ENCODE results near the gene FCHSD2. TPM values are rescaled to one million over a fixed set of nuclear protein-coding genes. Genes with fewer than 3 reads are reported as not detected.

FCHSD2 gene
- total and polyA plus RNA-seq, 9 of the 15 experiments (the other 6 are each of a cell fraction or from before 2014, with no cell fraction given): 1.8 to 14.7 (median 6.4) TPM

GRCh38 chr11:73117071-73117470 is 25.0 kb downstream of the FCHSD2 start (continued):
- TF ChIP-seq IRF9 (tag; IDR thresholded peaks at IDR 0.05): no peak

DNA sequence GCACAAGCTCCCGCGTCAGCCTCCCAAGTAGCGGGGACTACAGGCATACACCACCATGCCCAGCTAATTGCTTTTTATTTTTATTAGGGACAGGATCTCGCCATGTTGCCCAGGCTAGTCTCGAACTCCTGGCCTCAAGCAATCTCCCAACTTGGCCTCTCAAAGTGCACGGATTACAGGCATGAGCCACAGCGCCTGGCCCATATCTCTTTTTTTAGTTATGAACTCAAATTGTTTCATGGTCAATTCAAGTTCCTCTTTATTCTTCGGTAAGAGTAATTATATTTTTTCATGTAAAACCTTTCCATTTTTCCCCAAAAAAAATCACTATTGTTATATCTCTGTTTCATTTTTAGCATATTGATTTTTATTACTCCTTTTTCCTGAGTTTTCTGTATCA is 25.5 kb downstream of the FCHSD2 start:
- no peaks in the 10 kb centered on the region for H4K20me1 ChIP-seq (replicated peaks; ENCODE audit: control insufficient read depth, insufficient read depth, low read length)
- POLR2A ChIA-PET: interaction anchor here (0.9 kb wide), 1 partner anchor 18 kb away, joined by 8 read pairs; no protein-coding TSS in a partner anchor
- TF ChIP-seq GABPA (tag; conservative IDR thresholded peaks at IDR 0.05; ENCODE audit: low read depth) (no peak), RAD21 (CRISPR knock-in tag; conservative IDR thresholded peaks at IDR 0.05 in 1 of 2, IDR thresholded peaks at IDR 0.05 in 1 of 2) (no peak), ZNF778 (CRISPR knock-in tag; IDR thresholded peaks at IDR 0.05) (no peak), MYBL2 (IDR thresholded peaks at IDR 0.05; ENCODE audit: low read depth) (no peak), MYBL2 (CRISPR knock-in tag; IDR thresholded peaks at IDR 0.05; ENCODE audit: borderline replicate concordance) (no peak), ZNF561 (CRISPR knock-in tag; conservative IDR thresholded peaks at IDR 0.05) (no peak), MTA1 (IDR thresholded peaks at IDR 0.05; ENCODE audit: borderline replicate concordance) (no peak), MAX (CRISPR knock-in tag; IDR thresholded peaks at IDR 0.05) (no peak), RBBP5 (IDR thresholded peaks at IDR 0.05; ENCODE audit: borderline replicate concordance, insufficient read depth, low read length, poor library complexity, severe bottlenecking) (no peak), RREB1 (CRISPR knock-in tag; IDR thresholded peaks at IDR 0.05) (no peak), DPF2 (IDR thresholded peaks at IDR 0.05) (no peak), ZNF76 (CRISPR knock-in tag; IDR thresholded peaks at IDR 0.05; ENCODE audit: borderline replicate concordance) (no peak)
- TF ChIP-seq, protein P1, sequence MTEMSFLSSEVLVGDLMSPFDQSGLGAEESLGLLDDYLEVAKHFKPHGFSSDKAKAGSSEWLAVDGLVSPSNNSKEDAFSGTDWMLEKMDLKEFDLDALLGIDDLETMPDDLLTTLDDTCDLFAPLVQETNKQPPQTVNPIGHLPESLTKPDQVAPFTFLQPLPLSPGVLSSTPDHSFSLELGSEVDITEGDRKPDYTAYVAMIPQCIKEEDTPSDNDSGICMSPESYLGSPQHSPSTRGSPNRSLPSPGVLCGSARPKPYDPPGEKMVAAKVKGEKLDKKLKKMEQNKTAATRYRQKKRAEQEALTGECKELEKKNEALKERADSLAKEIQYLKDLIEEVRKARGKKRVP (CRISPR knock-in tag; IDR thresholded peaks at IDR 0.05): no peak

More for the DNA sequence above, 25.5 kb downstream of the FCHSD2 start:
- ATAC-seq (no peak), DNase-seq (ENCODE audit: extremely low read depth in 1 of 4, low spot score in 3 of 4) (no peak), FAIRE-seq (no peak)
- H3K4me2 ChIP-seq (ENCODE audit: insufficient read depth, low read length): no peak overlapping the region
- no peak overlapping the region for H2AFZ ChIP-seq (ENCODE audit: low read depth, low read length)
- H3K27ac ChIP-seq (ENCODE audit: extremely low read depth, low read depth, low read length): no peak overlapping the region
- H3K27me3 ChIP-seq (ENCODE audit: control insufficient read depth in 2 of 2, insufficient read depth in 2 of 2, low read length in 2 of 2): no peaks in the 10 kb centered on the region
- no peak overlapping the region for H3K4me3 ChIP-seq
- WGBS (ENCODE audit: insufficient coverage, low coverage, missing lambda C conversion rate): 97% methylated on average over 8 of the region's 8 CpGs
- BruUV-seq (replicated peaks): no TSS peak
- H3K9me1 ChIP-seq (ENCODE audit: control insufficient read depth, insufficient read depth, low read length): no peaks in the 10 kb centered on the region
- no peaks in the 10 kb centered on the region for H3K4me1 ChIP-seq (replicated peaks in 1 of 2; ENCODE audit: control insufficient read depth in 2 of 2, insufficient read depth in 2 of 2, low read length in 2 of 2)
- in situ Hi-C loops (cut with MboI) (no loop called here), intact Hi-C loops (cut with micrococcal nuclease) (no loop called here)
- H3K9me3 ChIP-seq (replicated peaks; ENCODE audit: control insufficient read depth, insufficient read depth, low read depth, low read length): peaks cover 2% of the 10 kb centered on the region; the same call in 1 of the 2 replicates
- H3K36me3 ChIP-seq (ENCODE audit: control insufficient read depth, insufficient read depth, low read length): no peaks in the 10 kb centered on the region
- H3K79me2 ChIP-seq (ENCODE audit: control insufficient read depth, insufficient read depth, low read length): no peaks in the 10 kb centered on the region
- H3K9ac ChIP-seq (ENCODE audit: insufficient read depth in 1 of 2, low read depth in 2 of 2, low read length in 2 of 2): no peak overlapping the region
- CTCF ChIA-PET (ENCODE audit: low intra/inter-chr PET ratio): no interaction called here

All from K562 (cell line).